SK-N-SH treated with all-trans-retinoic acid at 6 μM for 48 hours (cell line): ENCODE results near the gene FGF14.

ENCODE experiments used
- ARNTL ChIP-seq: fragments of 450-650 bp; formaldehyde crosslinking; IDR thresholded peaks from 2 replicates; pipeline ENCODE4 v1.5.0; 2020; ENCODE audit warnings: low read depth, mild to moderate bottlenecking, moderate library complexity, borderline replicate concordance
- ZFP3 ChIP-seq: fragments of 250-450 bp; sonication (Bioruptor Pico); IDR thresholded peaks from 2 replicates; pipeline ENCODE4 v1.5.0; 2020; ENCODE audit warnings: mild to moderate bottlenecking, moderate library complexity
- ZNF8 ChIP-seq: fragments of 450-650 bp; formaldehyde crosslinking; IDR thresholded peaks from 2 replicates; pipeline ENCODE4 v1.5.0; 2020; ENCODE audit warnings: mild to moderate bottlenecking, moderate library complexity
- TF ChIP-seq, protein P1 (sequence below): fragments of 250-450 bp; sonication (Bioruptor Pico); IDR thresholded peaks from 2 replicates; pipeline ENCODE4 v1.8.0; 2020; ENCODE audit warnings: mild to moderate bottlenecking, moderate library complexity, borderline replicate concordance

DNA sequence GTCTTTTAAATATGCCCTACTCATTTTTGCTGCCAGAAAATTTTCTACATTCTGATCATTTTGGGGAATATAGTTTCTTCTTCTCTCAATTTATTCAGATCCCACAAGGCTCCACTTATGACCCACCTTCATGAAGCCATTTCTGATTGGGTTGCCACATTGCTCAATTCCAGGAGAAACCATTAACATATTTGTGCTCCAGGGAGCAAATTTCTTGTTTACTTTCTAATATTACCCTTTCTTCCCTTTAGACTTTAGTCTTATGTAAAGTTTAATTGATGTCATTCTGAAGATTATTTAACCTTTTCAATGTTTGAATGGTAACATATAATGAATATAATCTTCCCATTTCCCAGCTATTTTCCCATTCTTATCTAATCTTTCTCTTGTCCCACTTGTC is 617.5 kb downstream of the FGF14 start:
- TF ChIP-seq ZNF8, result no peak
- TF ChIP-seq, protein P1, sequence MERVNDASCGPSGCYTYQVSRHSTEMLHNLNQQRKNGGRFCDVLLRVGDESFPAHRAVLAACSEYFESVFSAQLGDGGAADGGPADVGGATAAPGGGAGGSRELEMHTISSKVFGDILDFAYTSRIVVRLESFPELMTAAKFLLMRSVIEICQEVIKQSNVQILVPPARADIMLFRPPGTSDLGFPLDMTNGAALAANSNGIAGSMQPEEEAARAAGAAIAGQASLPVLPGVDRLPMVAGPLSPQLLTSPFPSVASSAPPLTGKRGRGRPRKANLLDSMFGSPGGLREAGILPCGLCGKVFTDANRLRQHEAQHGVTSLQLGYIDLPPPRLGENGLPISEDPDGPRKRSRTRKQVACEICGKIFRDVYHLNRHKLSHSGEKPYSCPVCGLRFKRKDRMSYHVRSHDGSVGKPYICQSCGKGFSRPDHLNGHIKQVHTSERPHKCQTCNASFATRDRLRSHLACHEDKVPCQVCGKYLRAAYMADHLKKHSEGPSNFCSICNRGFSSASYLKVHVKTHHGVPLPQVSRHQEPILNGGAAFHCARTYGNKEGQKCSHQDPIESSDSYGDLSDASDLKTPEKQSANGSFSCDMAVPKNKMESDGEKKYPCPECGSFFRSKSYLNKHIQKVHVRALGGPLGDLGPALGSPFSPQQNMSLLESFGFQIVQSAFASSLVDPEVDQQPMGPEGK (CRISPR knock-in tag), result no peak
- no peak for TF ChIP-seq ZFP3 (CRISPR knock-in tag)
- no peak for TF ChIP-seq ARNTL (CRISPR knock-in tag)
